HG02970 (cell line): Measurements from ENCODE around the gene UGT1A8.
"Not testable (repeated sequence)": the region's sequence is repeated elsewhere in the genome, so short reads cannot be mapped to it uniquely, and the experiment has no call there.

Source experiments
- ATAC-seq: cut with Tn5 transposase; IDR thresholded peaks from one replicate; pipeline ENCODE4 v1.9.1; 2021; ENCODE audit warnings: mild to moderate bottlenecking, moderate library complexity, moderate number of reproducible peaks; ENCODE audit not compliant: unreplicated experiment, low FRiP score

The UGT1A8 gene

GRCh38 chr2:233711312-233712008 is 94.0 kb downstream of the UGT1A8 start:
- ATAC-seq = no peak

- ATAC-seq = no peak
Observed at GRCh38 chr2:233712611-233713261, 95.3 kb downstream of the UGT1A8 start, which contains the start of gene UGT1A5. Gene UGT1A5 (plus strand): TSS chr2:233712907. CDS start chr2:233712992, 85 bp downstream.

GRCh38 chr2:233713262-233713615 is 95.8 kb downstream of the UGT1A8 start:
- ATAC-seq = no peak

- no peak for ATAC-seq
Observed at GRCh38 chr2:233714121-233714520, 96.7 kb downstream of the UGT1A8 start.

- ATAC-seq = no peak
Observed at GRCh38 chr2:233718552-233718951, 101.1 kb downstream of the UGT1A8 start, which contains the start of gene UGT1A4. Gene UGT1A4 (plus strand): TSS chr2:233718736. CDS start chr2:233718821, 85 bp downstream.

GRCh38 chr2:233728723-233729301 is 111.4 kb downstream of the UGT1A8 start, which contains the start of gene UGT1A3:
Gene UGT1A3 (plus strand): TSS chr2:233729042. CDS start chr2:233729127, 85 bp downstream.
- no peak for ATAC-seq

GRCh38 chr2:233736868-233737653 is 119.6 kb downstream of the UGT1A8 start:
- ATAC-seq = not testable (repeated sequence)

GRCh38 chr2:233740870-233741269 is 123.4 kb downstream of the UGT1A8 start:
- ATAC-seq = no peak

GRCh38 chr2:233743464-233744259 is 126.2 kb downstream of the UGT1A8 start:
- no peak for ATAC-seq

GRCh38 chr2:233745073-233745755 is 127.8 kb downstream of the UGT1A8 start:
- ATAC-seq = no peak

- ATAC-seq = not testable (repeated sequence)
Observed at GRCh38 chr2:233745838-233746237, 128.4 kb downstream of the UGT1A8 start.

- no peak for ATAC-seq
Observed at GRCh38 chr2:233746475-233747282, 129.2 kb downstream of the UGT1A8 start.

- no peak for ATAC-seq
Observed at GRCh38 chr2:233747283-233747544, 129.8 kb downstream of the UGT1A8 start.

- not testable (repeated sequence) for ATAC-seq
Observed at GRCh38 chr2:233750689-233751088, 133.3 kb downstream of the UGT1A8 start.

GRCh38 chr2:233751212-233752009 is 134.0 kb downstream of the UGT1A8 start:
- not testable (repeated sequence) for ATAC-seq

GRCh38 chr2:233754872-233755611 is 137.6 kb downstream of the UGT1A8 start:
- no peak for ATAC-seq

- ATAC-seq = no peak
Observed at GRCh38 chr2:233756429-233757081, 139.1 kb downstream of the UGT1A8 start.
